ENCODE data around the gene SDK1.

Gene SDK1

GRCh38 chr7:3518546-3518945 lies 217.5 kb downstream of the SDK1 start:
- no CpG with 5 or more reads among the region's 1 CpG for WGBS (ENCODE audit: extremely low coverage, insufficient coverage, insufficient read length)

GRCh38 chr7:3520206-3520605 lies 219.2 kb downstream of the SDK1 start:
- Histone ChIP-seq H2AK5ac (ENCODE audit: low read length) (no peak overlapping the region), H3K23ac (ENCODE audit: low read length) (no peak overlapping the region), H2BK120ac (ENCODE audit: insufficient read depth, low read length, poor library complexity) (no peak overlapping the region), H3K4me2 (ENCODE audit: low read length) (no peak overlapping the region), H2AFZ (ENCODE audit: insufficient read depth, low read length, poor library complexity) (no peak overlapping the region), H3K4me3 (ENCODE audit: low read depth, low read length) (no peak overlapping the region), H2BK12ac (ENCODE audit: low read length) (no peak overlapping the region), H3K4ac (ENCODE audit: low read depth, low read length) (no peak overlapping the region), H3K79me2 (ENCODE audit: control insufficient read depth, insufficient read depth, low read length, poor library complexity) (no peaks in the 10 kb centered on the region), H4K91ac (ENCODE audit: low read depth, low read length) (no peak overlapping the region), H3K27me3 (ENCODE audit: insufficient read depth, low read length) (no peaks in the 10 kb centered on the region), H2BK5ac (ENCODE audit: low read depth, low read length, poor library complexity) (no peak overlapping the region), H3K4me1 (ENCODE audit: control insufficient read depth in 1 of 2, insufficient read depth in 2 of 2, low read length in 2 of 2) (peaks cover 0 to 2% of the 10 kb centered on the region in 2 experiments), H3K79me1 (ENCODE audit: low read length) (no peaks in the 10 kb centered on the region), H3K9ac (ENCODE audit: low read length) (no peak overlapping the region), H3K27ac (ENCODE audit: low read depth, low read length) (no peak overlapping the region), H4K8ac (ENCODE audit: low read depth, low read length) (no peak overlapping the region), H3K36me3 (ENCODE audit: control insufficient read depth in 1 of 2, insufficient read depth in 2 of 2, low read length in 2 of 2) (no peaks in the 10 kb centered on the region), H3K18ac (ENCODE audit: low read length) (no peak overlapping the region), H3K9me3 (ENCODE audit: insufficient read depth, low read depth, low read length) (peaks cover 1% of the 10 kb centered on the region), H3K14ac (ENCODE audit: low read length) (no peak overlapping the region), H4K12ac (ENCODE audit: low read depth, low read length) (no peak overlapping the region)
- no CpG with 5 or more reads among the region's 2 CpGs for WGBS (ENCODE audit: extremely low coverage, insufficient coverage, insufficient read length)
- no peak for DNase-seq

More at GRCh38 chr7:3518546-3518945, 217.5 kb downstream of the SDK1 start:
- Histone ChIP-seq H3K4me2 (ENCODE audit: low read length) (no peak overlapping the region), H3K9me3 (ENCODE audit: insufficient read depth, low read depth, low read length) (peaks cover 1% of the 10 kb centered on the region), H2AFZ (ENCODE audit: insufficient read depth, low read length, poor library complexity) (no peak overlapping the region), H4K12ac (ENCODE audit: low read depth, low read length) (no peak overlapping the region), H3K4ac (ENCODE audit: low read depth, low read length) (no peak overlapping the region), H3K4me3 (ENCODE audit: low read depth, low read length) (no peak overlapping the region), H2BK5ac (ENCODE audit: low read depth, low read length, poor library complexity) (no peak overlapping the region), H3K36me3 (ENCODE audit: control insufficient read depth in 1 of 2, insufficient read depth in 2 of 2, low read length in 2 of 2) (no peaks in the 10 kb centered on the region), H3K27me3 (ENCODE audit: insufficient read depth, low read length) (no peaks in the 10 kb centered on the region), H3K9ac (ENCODE audit: low read length) (no peak overlapping the region), H4K8ac (ENCODE audit: low read depth, low read length) (no peak overlapping the region), H4K91ac (ENCODE audit: low read depth, low read length) (no peak overlapping the region), H3K27ac (ENCODE audit: low read depth, low read length) (no peak overlapping the region), H3K4me1 (ENCODE audit: control insufficient read depth in 1 of 2, insufficient read depth in 2 of 2, low read length in 2 of 2) (peaks cover 0 to 2% of the 10 kb centered on the region in 2 experiments), H3K18ac (ENCODE audit: low read length) (no peak overlapping the region), H3K23ac (ENCODE audit: low read length) (no peak overlapping the region), H3K14ac (ENCODE audit: low read length) (no peak overlapping the region), H2BK12ac (ENCODE audit: low read length) (no peak overlapping the region), H2BK120ac (ENCODE audit: insufficient read depth, low read length, poor library complexity) (no peak overlapping the region), H3K79me1 (ENCODE audit: low read length) (no peaks in the 10 kb centered on the region), H2AK5ac (ENCODE audit: low read length) (no peak overlapping the region), H3K79me2 (ENCODE audit: control insufficient read depth, insufficient read depth, low read length, poor library complexity) (no peaks in the 10 kb centered on the region)
- DNase-seq: peak in 1 of 2 donors; percentile 34

GRCh38 chr7:3527496-3528124 lies 226.6 kb downstream of the SDK1 start:
- DNase-seq: no peak
- no peak overlapping the region for H3K9ac ChIP-seq (ENCODE audit: low read length)
- H3K9me3 ChIP-seq (ENCODE audit: insufficient read depth, low read depth, low read length): peaks cover 3% of the 10 kb centered on the region
- H3K79me1 ChIP-seq (ENCODE audit: low read length): no peaks in the 10 kb centered on the region
- 100% methylated on average over 1 of the region's 2 CpGs for WGBS (ENCODE audit: extremely low coverage, insufficient coverage, insufficient read length)
- H3K14ac ChIP-seq (ENCODE audit: low read length): no peak overlapping the region
- H3K4ac ChIP-seq (ENCODE audit: low read depth, low read length): peak overlapping the region; percentile 30
- H2BK5ac ChIP-seq (ENCODE audit: low read depth, low read length, poor library complexity): no peak overlapping the region
- H3K36me3 ChIP-seq (ENCODE audit: control insufficient read depth in 1 of 2, insufficient read depth in 2 of 2, low read length in 2 of 2): no peaks in the 10 kb centered on the region
- H3K23ac ChIP-seq (ENCODE audit: low read length): no peak overlapping the region
- no peaks in the 10 kb centered on the region for H3K27me3 ChIP-seq (ENCODE audit: insufficient read depth, low read length)
- no peak overlapping the region for H4K12ac ChIP-seq (ENCODE audit: low read depth, low read length)
- H3K4me2 ChIP-seq (ENCODE audit: low read length): no peak overlapping the region
- H4K91ac ChIP-seq (ENCODE audit: low read depth, low read length): no peak overlapping the region
- H4K8ac ChIP-seq (ENCODE audit: low read depth, low read length): no peak overlapping the region
- no peak overlapping the region for H2AK5ac ChIP-seq (ENCODE audit: low read length)
- no peaks in the 10 kb centered on the region for H3K79me2 ChIP-seq (ENCODE audit: control insufficient read depth, insufficient read depth, low read length, poor library complexity)
- peak overlapping the region; percentile 41 for H3K18ac ChIP-seq (ENCODE audit: low read length)
- H3K27ac ChIP-seq (ENCODE audit: low read depth, low read length): no peak overlapping the region
- H2BK120ac ChIP-seq (ENCODE audit: insufficient read depth, low read length, poor library complexity): no peak overlapping the region
- no peak overlapping the region for H2AFZ ChIP-seq (ENCODE audit: insufficient read depth, low read length, poor library complexity)
- no peak overlapping the region for H2BK12ac ChIP-seq (ENCODE audit: low read length)
- H3K4me1 ChIP-seq (ENCODE audit: control insufficient read depth in 1 of 2, insufficient read depth in 2 of 2, low read length in 2 of 2): no peaks in the 10 kb centered on the region
- no peak overlapping the region for H3K4me3 ChIP-seq (ENCODE audit: low read depth, low read length)

- Histone ChIP-seq H4K12ac (ENCODE audit: low read depth, low read length) (no peak overlapping the region), H2BK12ac (ENCODE audit: low read length) (no peak overlapping the region)
Measured at GRCh38 chr7:3533040-3533439, 232.0 kb downstream of the SDK1 start.

More at GRCh38 chr7:3533040-3533439, 232.0 kb downstream of the SDK1 start:
- WGBS (ENCODE audit: extremely low coverage, insufficient coverage, insufficient read length): no CpG with 5 or more reads among the region's 1 CpG
- no peak overlapping the region for H3K9ac ChIP-seq (ENCODE audit: low read length)
- no peak overlapping the region for H2AFZ ChIP-seq (ENCODE audit: insufficient read depth, low read length, poor library complexity)
- H2BK120ac ChIP-seq (ENCODE audit: insufficient read depth, low read length, poor library complexity): no peak overlapping the region
- H3K9me3 ChIP-seq (ENCODE audit: insufficient read depth, low read depth, low read length): no peaks in the 10 kb centered on the region
- no peak overlapping the region for H3K14ac ChIP-seq (ENCODE audit: low read length)
- H3K27ac ChIP-seq (ENCODE audit: low read depth, low read length): no peak overlapping the region
- H2AK5ac ChIP-seq (ENCODE audit: low read length): no peak overlapping the region
- no peak overlapping the region for H4K8ac ChIP-seq (ENCODE audit: low read depth, low read length)
- no peak overlapping the region for H3K4me3 ChIP-seq (ENCODE audit: low read depth, low read length)
- no peak overlapping the region for H3K18ac ChIP-seq (ENCODE audit: low read length)
- peaks cover 2% of the 10 kb centered on the region for H3K79me2 ChIP-seq (ENCODE audit: control insufficient read depth, insufficient read depth, low read length, poor library complexity)
- H3K23ac ChIP-seq (ENCODE audit: low read length): no peak overlapping the region
- H4K91ac ChIP-seq (ENCODE audit: low read depth, low read length): no peak overlapping the region
- no peak overlapping the region for H3K4me2 ChIP-seq (ENCODE audit: low read length)
- peaks cover 4 to 7% of the 10 kb centered on the region in 2 experiments for H3K4me1 ChIP-seq (ENCODE audit: control insufficient read depth in 1 of 2, insufficient read depth in 2 of 2, low read length in 2 of 2)
- H3K79me1 ChIP-seq (ENCODE audit: low read length): no peaks in the 10 kb centered on the region
- DNase-seq: no peak
- H2BK5ac ChIP-seq (ENCODE audit: low read depth, low read length, poor library complexity): no peak overlapping the region
- H3K27me3 ChIP-seq (ENCODE audit: insufficient read depth, low read length): no peaks in the 10 kb centered on the region
- H3K36me3 ChIP-seq (ENCODE audit: control insufficient read depth in 1 of 2, insufficient read depth in 2 of 2, low read length in 2 of 2): no peaks in the 10 kb centered on the region
- no peak overlapping the region for H3K4ac ChIP-seq (ENCODE audit: low read depth, low read length)

Measured in trophoblast cell (in vitro differentiated cells and primary cell).